ENCODE data around the gene GPR78.
A peak's percentile ranks its signal among the peaks of the same experiment; 100 is the strongest.

The GPR78 gene

DNA sequence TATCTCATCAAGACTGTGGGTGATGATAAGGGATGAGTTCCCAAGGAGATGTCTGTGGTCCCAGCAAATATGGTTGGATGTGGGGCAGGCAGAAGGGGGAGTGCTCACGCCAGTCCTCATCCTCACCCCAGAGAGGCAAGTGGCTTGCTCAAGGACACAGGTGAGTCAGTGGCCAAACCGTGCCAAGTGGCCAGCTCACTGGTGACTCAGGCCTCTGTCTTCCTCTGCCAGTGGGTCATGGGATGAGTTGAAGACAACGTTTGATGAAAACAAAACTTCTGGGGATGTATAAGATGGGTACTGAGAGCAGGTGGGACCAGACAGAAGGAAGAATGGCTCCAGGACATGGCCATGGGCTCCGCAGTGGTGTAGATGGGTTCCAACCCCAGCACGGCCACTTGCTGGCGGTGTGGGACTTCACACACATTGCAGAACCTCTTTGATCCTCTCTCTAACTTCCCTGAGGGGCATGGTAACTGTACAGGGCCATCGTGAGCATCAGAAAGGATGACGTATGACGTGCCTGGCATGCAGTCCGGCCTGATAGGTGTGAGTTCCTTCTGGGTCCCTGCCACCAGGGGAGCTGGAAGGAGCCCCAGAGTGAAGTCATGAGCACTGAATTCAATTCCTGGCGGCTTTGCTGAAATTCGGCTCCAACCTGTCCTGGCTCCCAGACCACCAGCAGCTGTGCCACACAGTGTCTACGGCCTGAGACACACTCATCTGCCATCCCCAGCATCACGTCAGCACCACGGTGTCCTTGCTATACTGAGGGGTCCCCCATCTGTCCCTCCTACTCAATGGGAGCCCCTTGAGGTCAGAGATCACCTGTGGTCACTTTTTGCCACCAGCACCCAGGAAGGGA lies 41.3 kb upstream of the GPR78 start:
- Histone ChIP-seq H3K4me1 (ENCODE audit: low read depth, poor library complexity, severe bottlenecking) (peaks cover 22% of the 10 kb centered on the region), H2AFZ (ENCODE audit: low read depth) (no peak overlapping the region), H3K27me3 (ENCODE audit: insufficient read depth, low read depth) (no peaks in the 10 kb centered on the region), H3K79me2 (ENCODE audit: insufficient read depth, low read depth) (no peaks in the 10 kb centered on the region), H3K4me3 (IDR thresholded peaks at IDR 0.05; ENCODE audit: insufficient read depth, low read depth, low read length) (no peak overlapping the region), H3K36me3 (ENCODE audit: insufficient read depth) (no peaks in the 10 kb centered on the region), H3K9ac (no peak overlapping the region), H4K20me1 (ENCODE audit: insufficient read depth) (no peaks in the 10 kb centered on the region), H3K27ac (no peak overlapping the region), H3K4me2 (no peak overlapping the region)
- TF ChIP-seq, protein P1, sequence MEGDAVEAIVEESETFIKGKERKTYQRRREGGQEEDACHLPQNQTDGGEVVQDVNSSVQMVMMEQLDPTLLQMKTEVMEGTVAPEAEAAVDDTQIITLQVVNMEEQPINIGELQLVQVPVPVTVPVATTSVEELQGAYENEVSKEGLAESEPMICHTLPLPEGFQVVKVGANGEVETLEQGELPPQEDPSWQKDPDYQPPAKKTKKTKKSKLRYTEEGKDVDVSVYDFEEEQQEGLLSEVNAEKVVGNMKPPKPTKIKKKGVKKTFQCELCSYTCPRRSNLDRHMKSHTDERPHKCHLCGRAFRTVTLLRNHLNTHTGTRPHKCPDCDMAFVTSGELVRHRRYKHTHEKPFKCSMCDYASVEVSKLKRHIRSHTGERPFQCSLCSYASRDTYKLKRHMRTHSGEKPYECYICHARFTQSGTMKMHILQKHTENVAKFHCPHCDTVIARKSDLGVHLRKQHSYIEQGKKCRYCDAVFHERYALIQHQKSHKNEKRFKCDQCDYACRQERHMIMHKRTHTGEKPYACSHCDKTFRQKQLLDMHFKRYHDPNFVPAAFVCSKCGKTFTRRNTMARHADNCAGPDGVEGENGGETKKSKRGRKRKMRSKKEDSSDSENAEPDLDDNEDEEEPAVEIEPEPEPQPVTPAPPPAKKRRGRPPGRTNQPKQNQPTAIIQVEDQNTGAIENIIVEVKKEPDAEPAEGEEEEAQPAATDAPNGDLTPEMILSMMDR (conservative IDR thresholded peaks at IDR 0.05; ENCODE audit: low read depth, low read length), result no peak

DNA sequence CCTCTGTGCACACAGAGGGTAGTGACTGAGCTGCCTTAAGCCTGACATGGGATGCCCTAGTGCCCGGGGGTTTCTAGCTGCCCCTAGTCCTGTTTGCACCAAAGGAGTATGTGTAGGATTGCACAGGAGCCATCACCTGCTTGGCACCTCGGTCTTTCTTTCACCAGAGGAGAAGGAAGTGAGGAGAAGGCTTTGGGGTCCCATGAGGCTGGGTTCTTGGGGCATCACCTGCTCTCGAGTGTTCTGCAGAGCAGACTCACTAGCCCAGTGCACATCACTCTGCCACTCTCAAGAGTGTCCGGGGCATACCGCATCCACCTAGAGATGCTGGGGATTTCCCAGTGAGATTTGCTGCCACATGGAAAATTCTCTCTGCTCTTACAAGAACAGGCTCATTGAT lies 40.5 kb upstream of the GPR78 start:
- no peak overlapping the region for H3K4me3 ChIP-seq (IDR thresholded peaks at IDR 0.05; ENCODE audit: insufficient read depth, low read depth, low read length)
- H3K9ac ChIP-seq, result no peak overlapping the region
- TF ChIP-seq, protein P1 (conservative IDR thresholded peaks at IDR 0.05; ENCODE audit: low read depth, low read length), result no peak

DNA sequence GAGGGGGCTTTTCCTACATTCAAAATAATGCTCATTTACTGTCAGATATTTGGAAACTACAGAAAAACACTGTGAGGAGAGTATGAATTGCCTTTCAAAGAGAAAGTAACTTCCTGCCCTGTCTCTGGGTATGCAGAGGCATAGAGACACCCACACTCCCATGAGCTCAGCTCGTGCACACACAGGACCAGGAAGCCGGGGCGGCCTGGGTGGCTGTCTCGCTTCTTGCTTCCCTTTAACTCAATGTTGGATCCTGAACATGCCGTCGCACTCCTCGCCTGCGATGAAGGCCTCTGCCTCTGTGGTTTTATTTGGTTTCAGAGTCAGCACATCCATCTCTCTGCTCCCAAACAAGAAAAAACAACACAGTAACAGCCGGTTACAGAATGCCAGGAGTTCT lies 40.1 kb upstream of the GPR78 start:
- Histone ChIP-seq H3K27ac (0 out of 2 replicates have a peak overlapping the region, but pooled peaks have one; percentile 33), H3K4me2 (peak overlapping the region; percentile 17; the same call in 1 of the 2 replicates), H3K36me3 (ENCODE audit: insufficient read depth) (no peaks in the 10 kb centered on the region), H3K79me2 (ENCODE audit: insufficient read depth, low read depth) (no peaks in the 10 kb centered on the region), H3K27me3 (ENCODE audit: insufficient read depth, low read depth) (no peaks in the 10 kb centered on the region), H3K4me3 (IDR thresholded peaks at IDR 0.05; ENCODE audit: insufficient read depth, low read depth, low read length) (no peak overlapping the region), H3K4me1 (ENCODE audit: low read depth, poor library complexity, severe bottlenecking) (peaks cover 13% of the 10 kb centered on the region), H2AFZ (ENCODE audit: low read depth) (peak overlapping the region; percentile 38), H3K9ac (no peak overlapping the region), H4K20me1 (ENCODE audit: insufficient read depth) (no peaks in the 10 kb centered on the region)
- TF ChIP-seq, protein P1 (conservative IDR thresholded peaks at IDR 0.05; ENCODE audit: low read depth, low read length), result no peak

More for the DNA sequence above, 40.5 kb upstream of the GPR78 start:
- H3K27me3 ChIP-seq (ENCODE audit: insufficient read depth, low read depth), result no peaks in the 10 kb centered on the region
- H3K4me2 ChIP-seq, result peak overlapping the region; percentile 17; the same call in 1 of the 2 replicates
- H2AFZ ChIP-seq (ENCODE audit: low read depth), result peak overlapping the region; percentile 38
- no peaks in the 10 kb centered on the region for H3K79me2 ChIP-seq (ENCODE audit: insufficient read depth, low read depth)
- H3K27ac ChIP-seq, result 0 out of 2 replicates have a peak overlapping the region, but pooled peaks have one; percentile 33
- peaks cover 15% of the 10 kb centered on the region for H3K4me1 ChIP-seq (ENCODE audit: low read depth, poor library complexity, severe bottlenecking)
- H3K36me3 ChIP-seq (ENCODE audit: insufficient read depth), result no peaks in the 10 kb centered on the region
- H4K20me1 ChIP-seq (ENCODE audit: insufficient read depth), result no peaks in the 10 kb centered on the region

DNA sequence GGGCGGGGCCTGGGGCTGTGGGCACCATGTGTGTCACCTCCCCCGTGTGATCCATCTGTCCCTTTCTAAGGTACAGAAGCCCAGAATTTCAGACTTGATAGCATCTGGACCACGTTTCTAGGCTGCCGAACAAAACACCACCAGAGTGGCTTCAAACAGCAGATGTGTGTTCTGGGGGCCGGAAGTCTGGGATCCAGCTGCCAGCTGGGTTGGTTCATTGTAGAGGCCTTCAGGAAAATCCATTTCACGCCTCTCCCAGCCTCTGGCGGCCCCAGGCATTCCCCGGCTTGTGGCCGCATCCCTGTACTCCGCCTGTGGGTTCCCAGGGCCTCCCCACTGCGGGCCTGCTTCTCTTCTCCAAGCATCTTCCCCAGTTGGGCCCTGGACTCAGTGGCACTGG lies 39.6 kb upstream of the GPR78 start:
- Histone ChIP-seq H3K4me2 (peak overlapping the region; percentile 17; the same call in 1 of the 2 replicates), H4K20me1 (ENCODE audit: insufficient read depth) (no peaks in the 10 kb centered on the region), H3K27me3 (ENCODE audit: insufficient read depth, low read depth) (no peaks in the 10 kb centered on the region), H3K4me1 (ENCODE audit: low read depth, poor library complexity, severe bottlenecking) (peaks cover 13% of the 10 kb centered on the region), H3K4me3 (IDR thresholded peaks at IDR 0.05; ENCODE audit: insufficient read depth, low read depth, low read length) (no peak overlapping the region), H3K27ac (no peak overlapping the region), H3K79me2 (ENCODE audit: insufficient read depth, low read depth) (no peaks in the 10 kb centered on the region), H3K36me3 (ENCODE audit: insufficient read depth) (no peaks in the 10 kb centered on the region), H3K9ac (no peak overlapping the region), H2AFZ (ENCODE audit: low read depth) (no peak overlapping the region)
- TF ChIP-seq, protein P1 (conservative IDR thresholded peaks at IDR 0.05; ENCODE audit: low read depth, low read length), result no peak
